Fibroblast of pulmonary artery (primary cell): Measurements from ENCODE around the gene NEDD9.

Experiments used
- DNase-seq: peaks from one replicate; pipeline ENCODE4 v3.0.0-alpha.2; 2010; ENCODE audit warnings: low read depth
- H3K4me3 ChIP-seq: replicated peaks from 2 replicates; pipeline ENCODE4 v1.5.1; 2011; ENCODE audit warnings: low read depth, mild to moderate bottlenecking, control low read depth, low read length, moderate library complexity
- CTCF ChIP-seq: IDR thresholded peaks from 2 replicates; pipeline ENCODE4 v1.5.1; 2011; ENCODE audit warnings: mild to moderate bottlenecking, control low read depth, low read length, inconsistent platforms; ENCODE audit errors: missing control alignments

The NEDD9 gene

GRCh38 chr6:11276911-11277274 lies 44.4 kb upstream of the NEDD9 start:
- no peak overlapping the region for H3K4me3 ChIP-seq
- no peak for DNase-seq

GRCh38 chr6:11276228-11276627 lies 43.8 kb upstream of the NEDD9 start:
- no peak for TF ChIP-seq CTCF
- no peak for DNase-seq
- H3K4me3 ChIP-seq = no peak overlapping the region

More at GRCh38 chr6:11276911-11277274, 44.4 kb upstream of the NEDD9 start:
- no peak for TF ChIP-seq CTCF

- no peak for DNase-seq
- no peak for TF ChIP-seq CTCF
- no peak overlapping the region for H3K4me3 ChIP-seq
These were observed 43.1 kb upstream of the NEDD9 start for GRCh38 chr6:11275598-11275997.

- no peak overlapping the region for H3K4me3 ChIP-seq
- no peak for TF ChIP-seq CTCF
- no peak for DNase-seq
These were observed 41.1 kb upstream of the NEDD9 start for GRCh38 chr6:11273406-11274065.

- no peak overlapping the region for H3K4me3 ChIP-seq
- DNase-seq = no peak
These were observed 40.2 kb upstream of the NEDD9 start for GRCh38 chr6:11272491-11273192.

GRCh38 chr6:11271228-11272020 lies 39.0 kb upstream of the NEDD9 start:
- no peak overlapping the region for H3K4me3 ChIP-seq
- TF ChIP-seq CTCF = no peak
- DNase-seq = no peak

More at GRCh38 chr6:11272491-11273192, 40.2 kb upstream of the NEDD9 start:
- TF ChIP-seq CTCF = no peak
